ENCODE results near the gene OMP. TPM values are rescaled to one million over a fixed set of nuclear protein-coding genes. Genes with fewer than 3 reads are reported as not detected.
"Not testable (repeated sequence)": the region's sequence is repeated elsewhere in the genome, so short reads cannot be mapped to it uniquely, and the experiment has no call there.

The OMP gene
- total and polyA plus RNA-seq, 3 experiments from 2014 or later, result not detected

GRCh38 chr11:77058900-77059299 lies 43.7 kb upstream of the OMP start:
- Histone ChIP-seq H3K36me3 (ENCODE audit: insufficient read depth, low read length) (no peaks in the 10 kb centered on the region), H3K27me3 (ENCODE audit: insufficient read depth, low read length, poor library complexity, severe bottlenecking) (no peaks in the 10 kb centered on the region), H3K27ac (ENCODE audit: low read depth, low read length) (no peak overlapping the region), H3K4me3 (ENCODE audit: low read length) (no peak overlapping the region), H3K9me3 (ENCODE audit: low read length) (no peaks in the 10 kb centered on the region), H3K4me1 (ENCODE audit: insufficient read depth, low read length) (no peaks in the 10 kb centered on the region)
- peaks cover 9 to 16% (median 13%) of the 10 kb centered on the region in 5 donors for H3K9me3 Mint-ChIP-seq
- no peak overlapping the region for H3K27ac Mint-ChIP-seq
- H3K36me3 Mint-ChIP-seq, result peaks cover 0 to 16% (median 2%) of the 10 kb centered on the region in 3 donors
- H3K27me3 Mint-ChIP-seq, result peaks cover 2 to 11% of the 10 kb centered on the region in 2 donors
- no peak for DNase-seq
- no peak overlapping the region for H3K4me3 Mint-ChIP-seq
- H3K4me1 Mint-ChIP-seq, result no peaks in the 10 kb centered on the region
- POLR2A ChIA-PET, result no interaction called here
- CTCF ChIA-PET, result interaction anchor here (1.1 to 3.4 kb wide), 2 partner anchors 11 to 13 kb away, joined by 3 to 8 read pairs; no protein-coding TSS in a partner anchor

- peaks cover 9 to 16% (median 13%) of the 10 kb centered on the region in 5 donors for H3K9me3 Mint-ChIP-seq
- Histone ChIP-seq H3K27me3 (ENCODE audit: insufficient read depth, low read length, poor library complexity, severe bottlenecking) (no peaks in the 10 kb centered on the region), H3K9me3 (ENCODE audit: low read length) (no peaks in the 10 kb centered on the region), H3K27ac (ENCODE audit: low read depth, low read length) (no peak overlapping the region), H3K36me3 (ENCODE audit: insufficient read depth, low read length) (no peaks in the 10 kb centered on the region), H3K4me1 (ENCODE audit: insufficient read depth, low read length) (no peaks in the 10 kb centered on the region), H3K4me3 (ENCODE audit: low read length) (no peak overlapping the region)
- no peaks in the 10 kb centered on the region for H3K4me1 Mint-ChIP-seq
- no peak for DNase-seq
- peaks cover 0 to 11% of the 10 kb centered on the region in 2 donors for H3K27me3 Mint-ChIP-seq
- ChIA-PET CTCF (interaction anchor here (3.4 kb wide), 1 partner anchor 12 kb away, joined by 8 read pairs; no protein-coding TSS in a partner anchor), POLR2A (no interaction called here)
- H3K27ac Mint-ChIP-seq, result no peak overlapping the region
- no peak overlapping the region for H3K4me3 Mint-ChIP-seq
- peaks cover 0 to 16% (median 2%) of the 10 kb centered on the region in 3 donors for H3K36me3 Mint-ChIP-seq
Measured at GRCh38 chr11:77059806-77060205, 42.8 kb upstream of the OMP start.

GRCh38 chr11:77060234-77060633 lies 42.4 kb upstream of the OMP start:
- no peaks in the 10 kb centered on the region for H3K36me3 ChIP-seq (ENCODE audit: insufficient read depth, low read length)
- no peak overlapping the region for H3K27ac Mint-ChIP-seq
- POLR2A ChIA-PET, result no interaction called here
- CTCF ChIA-PET, result interaction anchor here (3.4 kb wide), 1 partner anchor 13 kb away, joined by 8 read pairs; no protein-coding TSS in a partner anchor
- H3K4me1 ChIP-seq (ENCODE audit: insufficient read depth, low read length), result no peaks in the 10 kb centered on the region
- H3K4me3 ChIP-seq (ENCODE audit: low read length), result no peak overlapping the region
- DNase-seq, result no peak
- peaks cover 9 to 16% (median 13%) of the 10 kb centered on the region in 5 donors for H3K9me3 Mint-ChIP-seq
- no peak overlapping the region for H3K27ac ChIP-seq (ENCODE audit: low read depth, low read length)
- no peaks in the 10 kb centered on the region for H3K9me3 ChIP-seq (ENCODE audit: low read length)
- H3K27me3 ChIP-seq (ENCODE audit: insufficient read depth, low read length, poor library complexity, severe bottlenecking), result no peaks in the 10 kb centered on the region
- no peaks in the 10 kb centered on the region for H3K4me1 Mint-ChIP-seq
- no peak overlapping the region for H3K4me3 Mint-ChIP-seq
- peaks cover 0 to 11% of the 10 kb centered on the region in 2 donors for H3K27me3 Mint-ChIP-seq
- peaks cover 0 to 16% (median 2%) of the 10 kb centered on the region in 3 donors for H3K36me3 Mint-ChIP-seq

- H3K4me1 Mint-ChIP-seq; H3K36me3 ChIP-seq (ENCODE audit: insufficient read depth, low read length); H3K9me3 ChIP-seq (ENCODE audit: low read length); H3K27me3 ChIP-seq (ENCODE audit: insufficient read depth, low read length, poor library complexity, severe bottlenecking); DNase-seq; H3K4me3 ChIP-seq (ENCODE audit: low read length); H3K4me3 Mint-ChIP-seq; H3K27ac Mint-ChIP-seq; H3K27ac ChIP-seq (ENCODE audit: low read depth, low read length); CTCF ChIA-PET; H3K4me1 ChIP-seq (ENCODE audit: insufficient read depth, low read length); POLR2A ChIA-PET: not testable (repeated sequence)
- peaks cover 0 to 11% of the 10 kb centered on the region in 2 donors for H3K27me3 Mint-ChIP-seq
- H3K36me3 Mint-ChIP-seq, result peaks cover 0 to 16% (median 2%) of the 10 kb centered on the region in 3 donors
- H3K9me3 Mint-ChIP-seq, result peaks cover 6 to 13% (median 10%) of the 10 kb centered on the region in 5 donors
Measured at GRCh38 chr11:77061258-77061657, 41.4 kb upstream of the OMP start.

GRCh38 chr11:77062924-77063323 lies 39.7 kb upstream of the OMP start:
- H3K27ac Mint-ChIP-seq, result peak overlapping the region in 2 of 8 donors; percentile 18 to 37
- Histone ChIP-seq H3K27ac (ENCODE audit: low read depth, low read length) (no peak overlapping the region), H3K4me1 (ENCODE audit: insufficient read depth, low read length) (peaks cover 8% of the 10 kb centered on the region), H3K36me3 (ENCODE audit: insufficient read depth, low read length) (no peaks in the 10 kb centered on the region), H3K4me3 (ENCODE audit: low read length) (no peak overlapping the region), H3K9me3 (ENCODE audit: low read length) (no peaks in the 10 kb centered on the region), H3K27me3 (ENCODE audit: insufficient read depth, low read length, poor library complexity, severe bottlenecking) (no peaks in the 10 kb centered on the region)
- CTCF ChIA-PET, result interaction anchor here (2.1 to 2.5 kb wide), 2 partner anchors 9 to 28 kb away, joined by 9 to 19 read pairs; no protein-coding TSS in a partner anchor
- POLR2A ChIA-PET, result no interaction called here
- peaks cover 4 to 15% (median 10%) of the 10 kb centered on the region in 3 donors for H3K4me1 Mint-ChIP-seq
- peaks cover 0 to 6% (median 3%) of the 10 kb centered on the region in 5 donors for H3K9me3 Mint-ChIP-seq
- peaks cover 0 to 11% of the 10 kb centered on the region in 2 donors for H3K27me3 Mint-ChIP-seq
- no peak for DNase-seq
- peak overlapping the region in 1 of 7 donors; percentile 55 for H3K4me3 Mint-ChIP-seq
- peaks cover 0 to 9% (median 0%) of the 10 kb centered on the region in 3 donors for H3K36me3 Mint-ChIP-seq

GRCh38 chr11:77063407-77063806 lies 39.2 kb upstream of the OMP start:
- peaks cover 8% of the 10 kb centered on the region for H3K4me1 ChIP-seq (ENCODE audit: insufficient read depth, low read length)
- H3K4me3 Mint-ChIP-seq, result peak overlapping the region in 1 of 7 donors; percentile 55
- H3K4me3 ChIP-seq (ENCODE audit: low read length), result no peak overlapping the region
- peaks cover 0 to 6% (median 3%) of the 10 kb centered on the region in 5 donors for H3K9me3 Mint-ChIP-seq
- no peaks in the 10 kb centered on the region for H3K9me3 ChIP-seq (ENCODE audit: low read length)
- H3K4me1 Mint-ChIP-seq, result peaks cover 4 to 15% (median 10%) of the 10 kb centered on the region in 3 donors
- H3K27ac Mint-ChIP-seq, result peak overlapping the region in 2 of 8 donors; percentile 21 to 37
- H3K27ac ChIP-seq (ENCODE audit: low read depth, low read length), result no peak overlapping the region
- no peaks in the 10 kb centered on the region for H3K36me3 ChIP-seq (ENCODE audit: insufficient read depth, low read length)
- CTCF ChIA-PET, result interaction anchor here (2.1 to 2.5 kb wide), 2 partner anchors 10 to 28 kb away, joined by 9 to 19 read pairs; no protein-coding TSS in a partner anchor
- H3K36me3 Mint-ChIP-seq, result peaks cover 0 to 9% (median 0%) of the 10 kb centered on the region in 3 donors
- POLR2A ChIA-PET, result no interaction called here
- no peak for DNase-seq
- H3K27me3 ChIP-seq (ENCODE audit: insufficient read depth, low read length, poor library complexity, severe bottlenecking), result no peaks in the 10 kb centered on the region
- peaks cover 0 to 11% of the 10 kb centered on the region in 2 donors for H3K27me3 Mint-ChIP-seq

GRCh38 chr11:77063861-77064260 lies 38.8 kb upstream of the OMP start:
- no peak overlapping the region for H3K27ac ChIP-seq (ENCODE audit: low read depth, low read length)
- H3K27me3 ChIP-seq (ENCODE audit: insufficient read depth, low read length, poor library complexity, severe bottlenecking), result no peaks in the 10 kb centered on the region
- H3K36me3 Mint-ChIP-seq, result peaks cover 0 to 9% (median 0%) of the 10 kb centered on the region in 3 donors

GRCh38 chr11:77064648-77065217 lies 37.9 kb upstream of the OMP start:
- H3K27me3 ChIP-seq (ENCODE audit: insufficient read depth, low read length, poor library complexity, severe bottlenecking), result no peaks in the 10 kb centered on the region
- no peak overlapping the region for H3K27ac ChIP-seq (ENCODE audit: low read depth, low read length)
- H3K36me3 ChIP-seq (ENCODE audit: insufficient read depth, low read length), result no peaks in the 10 kb centered on the region
- H3K27me3 Mint-ChIP-seq, result peaks cover 0 to 11% of the 10 kb centered on the region in 2 donors
- peaks cover 0 to 6% (median 3%) of the 10 kb centered on the region in 5 donors for H3K9me3 Mint-ChIP-seq
- peak overlapping the region; percentile 23 to 75 (median 59) for H3K4me3 Mint-ChIP-seq
- H3K4me3 ChIP-seq (ENCODE audit: low read length), result no peak overlapping the region
- H3K9me3 ChIP-seq (ENCODE audit: low read length), result no peaks in the 10 kb centered on the region
- peaks cover 8% of the 10 kb centered on the region for H3K4me1 ChIP-seq (ENCODE audit: insufficient read depth, low read length)
- no peak for DNase-seq
- CTCF ChIA-PET, result interaction anchor here (1.4 to 2.5 kb wide), 5 partner anchors 11 to 63 kb away, joined by 3 to 19 read pairs (median 7); no protein-coding TSS in a partner anchor
- peaks cover 5 to 18% (median 10%) of the 10 kb centered on the region in 3 donors for H3K4me1 Mint-ChIP-seq
- H3K36me3 Mint-ChIP-seq, result peaks cover 0 to 9% (median 0%) of the 10 kb centered on the region in 3 donors
- H3K27ac Mint-ChIP-seq, result peak overlapping the region in 2 of 8 donors; percentile 34 to 40
- POLR2A ChIA-PET, result no interaction called here

More at GRCh38 chr11:77063861-77064260, 38.8 kb upstream of the OMP start:
- no peaks in the 10 kb centered on the region for H3K36me3 ChIP-seq (ENCODE audit: insufficient read depth, low read length)
- H3K4me3 ChIP-seq (ENCODE audit: low read length), result no peak overlapping the region
- Mint-ChIP-seq H3K27me3 (peaks cover 0 to 11% of the 10 kb centered on the region in 2 donors), H3K9me3 (peaks cover 0 to 6% (median 3%) of the 10 kb centered on the region in 5 donors), H3K4me1 (peaks cover 5 to 15% (median 10%) of the 10 kb centered on the region in 3 donors), H3K27ac (no peak overlapping the region), H3K4me3 (no peak overlapping the region)
- POLR2A ChIA-PET, result no interaction called here
- CTCF ChIA-PET, result interaction anchor here (2.1 to 2.5 kb wide), 2 partner anchors 10 to 27 kb away, joined by 9 to 19 read pairs; no protein-coding TSS in a partner anchor
- H3K9me3 ChIP-seq (ENCODE audit: low read length), result no peaks in the 10 kb centered on the region
- no peak for DNase-seq
- peaks cover 8% of the 10 kb centered on the region for H3K4me1 ChIP-seq (ENCODE audit: insufficient read depth, low read length)

Measured in CD8-positive, alpha-beta memory T cell (primary cell).